NCI-H1417 treated with DMSO at 0.1 percent for 48 hours (cell line): Measurements from ENCODE around the gene CAPN11.
"Not testable (repeated sequence)": the region's sequence is repeated elsewhere in the genome, so short reads cannot be mapped to it uniquely, and the experiment has no call there.

Source experiments
- DNase-seq: peaks from one replicate; lab custom pipeline; 2025; lab: John Stamatoyannopoulos, UW

Gene CAPN11

GRCh38 chr6:44181784-44182183 is 23.2 kb downstream of the CAPN11 start:
- DNase-seq = not testable (repeated sequence)

GRCh38 chr6:44182911-44183390 is 24.3 kb downstream of the CAPN11 start:
- no peak for DNase-seq

- DNase-seq = no peak
Measured at GRCh38 chr6:44183783-44184182, 25.2 kb downstream of the CAPN11 start.

GRCh38 chr6:44185356-44185755 is 26.7 kb downstream of the CAPN11 start:
- DNase-seq = not testable (repeated sequence)

- DNase-seq = no peak
Measured at GRCh38 chr6:44185953-44186634, 27.5 kb downstream of the CAPN11 start.

- DNase-seq = no peak
Measured at GRCh38 chr6:44186635-44187025, 28.0 kb downstream of the CAPN11 start.

GRCh38 chr6:44188819-44189218 is 30.2 kb downstream of the CAPN11 start:
- no peak for DNase-seq

- no peak for DNase-seq
Measured at GRCh38 chr6:44189257-44189656, 30.6 kb downstream of the CAPN11 start.

- DNase-seq = no peak
Measured at GRCh38 chr6:44190715-44191114, 32.1 kb downstream of the CAPN11 start.

- DNase-seq = no peak
Measured at GRCh38 chr6:44192428-44193041, 33.9 kb downstream of the CAPN11 start.

- DNase-seq = no peak
Measured at GRCh38 chr6:44193307-44193910, 34.8 kb downstream of the CAPN11 start.

- no peak for DNase-seq
Measured at GRCh38 chr6:44194326-44194725, 35.7 kb downstream of the CAPN11 start.

- DNase-seq = not testable (repeated sequence)
Measured at GRCh38 chr6:44196351-44196750, 37.7 kb downstream of the CAPN11 start.

GRCh38 chr6:44198684-44199083 is 40.1 kb downstream of the CAPN11 start:
- no peak for DNase-seq

- no peak for DNase-seq
Measured at GRCh38 chr6:44199883-44200282, 41.3 kb downstream of the CAPN11 start.

- no peak for DNase-seq
Measured at GRCh38 chr6:44201200-44201599, 42.6 kb downstream of the CAPN11 start.

GRCh38 chr6:44201638-44202303 is 43.2 kb downstream of the CAPN11 start:
- DNase-seq = no peak

GRCh38 chr6:44202332-44202971 is 43.8 kb downstream of the CAPN11 start:
- DNase-seq = no peak

GRCh38 chr6:44202972-44203750 is 44.5 kb downstream of the CAPN11 start:
- DNase-seq = no peak

- no peak for DNase-seq
Measured at GRCh38 chr6:44203955-44204354, 45.3 kb downstream of the CAPN11 start.

- no peak for DNase-seq
Measured at GRCh38 chr6:44207966-44208365, 49.3 kb downstream of the CAPN11 start.
